Gastroesophageal sphincter (tissue), 4 donors: ENCODE data around the gene RPLP2. TPM values are rescaled to one million over a fixed set of nuclear protein-coding genes. Genes with fewer than 3 reads are reported as not detected.

Experiments used
- ATAC-seq: fragments of 150-250 bp; one replicate; pipeline ENCODE4 v1.9.1; 2016; ENCODE audit warnings: mild to moderate bottlenecking, moderate library complexity
- H3K27ac ChIP-seq, 4 donors: fragments of 200-600 bp; sonication (generic) in 3 of 4; 1 replicate in 3 of 4; 2 replicates in 1 of 4; pipeline ENCODE4 v1.5.1; 2016 to 2019
- H3K27me3 ChIP-seq: fragments of 200-600 bp; sonication (generic); one replicate; pipeline ENCODE4 v1.5.1; 2019
- H3K36me3 ChIP-seq, 2 donors: fragments of 200-600 bp; sonication (generic); one replicate each; pipeline ENCODE4 v1.5.1; 2019; ENCODE audit warnings: control low read depth in 1 of 2
- H3K4me1 ChIP-seq, 3 donors: fragments of 200-600 bp; sonication (generic); 1 replicate in 2 of 3; 2 replicates in 1 of 3; pipeline ENCODE4 v1.5.1; 2016 to 2019; ENCODE audit warnings: control low read depth in 2 of 3
- H3K4me3 ChIP-seq, 2 donors: fragments of 200-600 bp; sonication (generic); one replicate each; pipeline ENCODE4 v1.5.1; 2019; ENCODE audit warnings: mild to moderate bottlenecking in 1 of 2, moderate library complexity in 1 of 2
- H3K9me3 ChIP-seq, 3 donors: fragments of 200-600 bp; sonication (generic); one replicate each; pipeline ENCODE4 v1.5.1; 2017 to 2019; ENCODE audit warnings: control low read depth in 2 of 3
- CTCF ChIP-seq, 4 experiments: fragments of 200-600 bp in 2 of 4; fragments of 450-650 bp in 2 of 4; sonication (generic) in 1 of 4; IDR thresholded peaks; one replicate each; pipeline ENCODE4 v1.5.1; 2017 to 2019; ENCODE audit warnings: antibody characterized with exemption in 4 of 4, mild to moderate bottlenecking in 2 of 4, moderate library complexity in 2 of 4
- EP300 ChIP-seq: sonication (generic); formaldehyde crosslinking; IDR thresholded peaks from one replicate; pipeline ENCODE4 v1.6.1; 2017; ENCODE audit warnings: antibody characterized with exemption, mild to moderate bottlenecking
- POLR2A ChIP-seq, 2 donors: fragments of 450-650 bp; IDR thresholded peaks; one replicate each; pipeline ENCODE4 v1.6.1; 2017; ENCODE audit warnings: antibody characterized with exemption in 2 of 2, mild to moderate bottlenecking in 2 of 2, moderate library complexity in 1 of 2
- POLR2AphosphoS5 ChIP-seq: sonication (generic); formaldehyde crosslinking; IDR thresholded peaks from one replicate; pipeline ENCODE4 v1.6.1; 2017; ENCODE audit warnings: antibody characterized with exemption
- WGBS, 2 donors: methylation state at CpG; one replicate each; pipeline ENCODE4 v1.1.5; 2018; ENCODE audit warnings: low coverage in 1 of 2; 5-methylcytosine and 5-hydroxymethylcytosine counted together
- total RNA-seq, 4 donors: library from RNA; depleted of rRNA; stranded (reverse); fragments of >200 nt; gene quantifications; one replicate each; pipeline ENCODE4 v1.1.0, GENCODE V29; 2016

The RPLP2 gene
- total RNA-seq, 4 donors from 2014 or later = 165 to 880 (median 462) TPM

GRCh38 chr11:766106-766935 lies 43.4 kb upstream of the RPLP2 start:
- no peaks in the 10 kb centered on the region for H3K9me3 ChIP-seq
- WGBS, 2 donors = 52 to 82% methylated on average over 2 to 4 of the region's 11 CpGs
- no peaks in the 10 kb centered on the region for H3K27me3 ChIP-seq
- ATAC-seq = no peak
- peaks cover 0 to 98% of the 10 kb centered on the region in 2 donors for H3K36me3 ChIP-seq
- H3K4me3 ChIP-seq = no peak overlapping the region
- H3K4me1 ChIP-seq = no peaks in the 10 kb centered on the region
- no peak overlapping the region for H3K27ac ChIP-seq
- no peak for TF ChIP-seq EP300
- no peak for TF ChIP-seq POLR2AphosphoS5
- no peak for TF ChIP-seq POLR2A (IDR thresholded peaks at IDR 0.05)
- no peak for TF ChIP-seq CTCF (IDR thresholded peaks at IDR 0.05)

- H3K4me1 ChIP-seq = peaks cover 0 to 2% (median 0%) of the 10 kb centered on the region in 3 donors
- no peak overlapping the region for H3K4me3 ChIP-seq
- H3K27me3 ChIP-seq = no peaks in the 10 kb centered on the region
- TF ChIP-seq CTCF (IDR thresholded peaks at IDR 0.05) (no peak), POLR2A (IDR thresholded peaks at IDR 0.05) (no peak), EP300 (no peak), POLR2AphosphoS5 (no peak)
- no peak for ATAC-seq
- H3K27ac ChIP-seq = no peak overlapping the region
- peaks cover 0 to 98% of the 10 kb centered on the region in 2 donors for H3K36me3 ChIP-seq
- 92 to 100% methylated on average over 1 to 2 of the region's 2 CpGs for WGBS, 2 donors
- no peaks in the 10 kb centered on the region for H3K9me3 ChIP-seq
Observed at GRCh38 chr11:766936-767210, 42.9 kb upstream of the RPLP2 start.

- no peak overlapping the region for H3K27ac ChIP-seq
- no peaks in the 10 kb centered on the region for H3K27me3 ChIP-seq
- no peaks in the 10 kb centered on the region for H3K9me3 ChIP-seq
- TF ChIP-seq POLR2A (IDR thresholded peaks at IDR 0.05) = no peak
- no peak for TF ChIP-seq POLR2AphosphoS5
- TF ChIP-seq EP300 = no peak
- no peak for TF ChIP-seq CTCF (IDR thresholded peaks at IDR 0.05)
- 80 to 87% methylated on average over 1 to 3 of the region's 11 CpGs for WGBS, 2 donors
- H3K4me1 ChIP-seq = peaks cover 0 to 6% (median 0%) of the 10 kb centered on the region in 3 donors
- H3K36me3 ChIP-seq = peaks cover 0 to 98% of the 10 kb centered on the region in 2 donors
- no peak for ATAC-seq
- H3K4me3 ChIP-seq = no peak overlapping the region
Observed at GRCh38 chr11:767238-767637, 42.5 kb upstream of the RPLP2 start.

GRCh38 chr11:769887-770641 lies 39.7 kb upstream of the RPLP2 start:
- no peak for TF ChIP-seq EP300
- no peak for TF ChIP-seq POLR2AphosphoS5
- no peak for TF ChIP-seq POLR2A (IDR thresholded peaks at IDR 0.05)
- TF ChIP-seq CTCF (IDR thresholded peaks at IDR 0.05) = no peak
- Histone ChIP-seq H3K36me3 (peaks cover 0 to 97% of the 10 kb centered on the region in 2 donors), H3K27ac (no peak overlapping the region), H3K27me3 (no peaks in the 10 kb centered on the region), H3K9me3 (no peaks in the 10 kb centered on the region), H3K4me1 (peaks cover 0 to 34% (median 3%) of the 10 kb centered on the region in 3 donors), H3K4me3 (no peak overlapping the region)
- no peak for ATAC-seq
- WGBS, 2 donors = 80 to 85% methylated on average over 1 to 4 of the region's 23 CpGs
